ENCODE results near the gene RUNX1.

DNA sequence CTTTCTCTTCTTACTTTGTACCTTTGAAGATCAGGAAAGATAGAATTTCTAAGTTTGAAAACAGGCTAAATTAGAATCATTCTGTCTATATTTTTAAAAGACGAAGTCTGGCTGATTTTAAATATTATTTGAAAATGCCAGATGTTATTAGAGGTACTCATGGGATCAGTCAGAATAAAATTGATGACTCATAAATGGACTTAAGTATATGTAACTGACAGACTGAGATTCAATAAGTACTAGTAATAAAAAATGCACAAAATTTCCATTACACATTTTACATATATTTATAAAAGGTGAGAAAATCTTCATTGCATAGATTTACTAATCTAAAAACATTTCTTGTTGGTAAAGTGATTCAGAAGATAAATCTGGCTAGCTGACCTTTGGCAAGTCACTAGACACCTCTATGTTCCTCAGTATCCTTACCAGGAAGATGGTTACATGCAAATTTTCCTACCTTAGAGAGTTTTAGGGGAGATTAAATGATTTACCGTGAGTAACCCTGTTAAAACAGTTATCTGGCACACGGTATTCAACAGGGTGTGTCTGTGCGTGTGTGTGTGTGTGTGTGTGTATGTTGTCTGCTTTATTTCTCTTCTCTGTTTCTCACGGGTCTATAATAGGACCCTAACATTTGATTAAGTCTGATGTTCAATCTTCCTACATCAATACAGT, 189.0 kb downstream of the RUNX1 start:
- no peak for TF ChIP-seq POLR2A (IDR thresholded peaks at IDR 0.05; ENCODE audit: low read depth, low read length)
- no peak for TF ChIP-seq CTCF (IDR thresholded peaks at IDR 0.05; ENCODE audit: extremely low read depth in 1 of 2, insufficient read depth in 1 of 2, low read depth in 1 of 2, low read length in 2 of 2)
- no peak for TF ChIP-seq POLR2AphosphoS5 (IDR thresholded peaks at IDR 0.05; ENCODE audit: insufficient read depth, low read depth, low read length)
- no peak for TF ChIP-seq EZH2 (IDR thresholded peaks at IDR 0.05; ENCODE audit: borderline replicate concordance, low read depth, low read length, severe bottlenecking)
- no peak for TF ChIP-seq MAX (IDR thresholded peaks at IDR 0.05; ENCODE audit: insufficient read depth, insufficient read length)

All from endothelial cell of umbilical vein (primary cell).